GM12873 (cell line): ENCODE data around the gene NPAS3.

Source experiments
- CTCF ChIP-seq: IDR thresholded peaks from 2 replicates; pipeline ENCODE4 v1.5.1; 2012; ENCODE audit warnings: low read depth, mild to moderate bottlenecking, moderate library complexity, low read length, control low read depth; ENCODE audit not compliant: insufficient read depth; ENCODE audit errors: missing control alignments

NPAS3 gene

DNA sequence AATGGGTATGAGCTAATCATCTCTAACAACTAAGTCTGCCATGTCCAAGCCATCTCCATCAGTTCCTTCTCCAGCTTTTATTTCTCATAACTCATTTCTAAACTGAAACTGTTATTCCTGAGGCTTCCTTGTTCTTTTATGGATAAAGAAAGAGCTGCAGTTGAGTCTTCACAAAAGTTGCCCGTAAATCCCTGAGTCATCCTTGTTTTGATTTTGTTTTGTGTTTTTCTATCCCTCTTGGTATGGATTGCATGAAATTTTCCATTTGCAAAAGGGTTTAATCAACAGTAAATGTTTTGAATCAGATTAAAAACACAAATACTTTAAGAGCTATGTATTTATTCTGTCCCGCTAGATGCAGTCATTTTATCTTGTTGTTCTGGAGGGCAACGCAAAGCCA lies 721.6 kb downstream of the NPAS3 start:
- TF ChIP-seq CTCF, result no peak

- TF ChIP-seq CTCF, result no peak
Measured at GRCh38 chr14:33661101-33661500, 722.4 kb downstream of the NPAS3 start.

DNA sequence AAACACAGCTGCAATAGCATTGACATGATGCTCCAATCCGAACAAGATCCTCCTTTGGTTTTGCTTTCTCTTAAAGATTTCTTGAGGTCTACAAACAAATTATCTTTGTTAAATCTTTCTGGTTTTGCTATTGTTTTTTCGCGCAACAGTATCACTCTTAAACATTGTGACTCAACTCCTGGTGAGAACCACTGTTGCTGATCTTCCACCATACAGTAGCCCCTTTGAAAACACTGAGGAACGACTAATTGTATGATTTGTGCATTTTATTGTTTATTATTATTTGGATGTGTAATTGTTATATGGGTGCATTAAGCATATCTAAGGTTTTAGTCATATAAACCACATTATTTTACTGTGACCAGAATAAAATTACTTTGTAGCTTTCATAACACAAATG lies 729.4 kb downstream of the NPAS3 start:
- no peak for TF ChIP-seq CTCF

DNA sequence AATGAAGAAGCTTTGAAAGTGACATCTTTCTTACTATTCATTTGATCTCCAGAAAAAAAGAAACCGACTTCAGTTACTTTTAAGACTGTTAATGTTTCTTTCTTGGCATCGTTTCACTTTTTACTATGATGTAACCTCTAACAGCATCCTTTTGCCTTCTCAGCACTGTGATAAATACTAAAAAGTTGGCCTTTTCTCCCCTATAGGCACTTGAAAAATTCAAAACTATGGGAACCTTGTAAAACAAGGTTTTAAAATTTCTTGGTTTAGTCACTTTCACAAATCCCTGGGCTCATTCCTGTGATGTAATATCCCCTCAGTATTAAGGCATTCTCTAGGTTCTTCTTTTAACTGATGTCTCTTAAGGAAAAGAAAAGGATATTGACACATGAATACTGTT lies 730.4 kb downstream of the NPAS3 start:
- no peak for TF ChIP-seq CTCF

DNA sequence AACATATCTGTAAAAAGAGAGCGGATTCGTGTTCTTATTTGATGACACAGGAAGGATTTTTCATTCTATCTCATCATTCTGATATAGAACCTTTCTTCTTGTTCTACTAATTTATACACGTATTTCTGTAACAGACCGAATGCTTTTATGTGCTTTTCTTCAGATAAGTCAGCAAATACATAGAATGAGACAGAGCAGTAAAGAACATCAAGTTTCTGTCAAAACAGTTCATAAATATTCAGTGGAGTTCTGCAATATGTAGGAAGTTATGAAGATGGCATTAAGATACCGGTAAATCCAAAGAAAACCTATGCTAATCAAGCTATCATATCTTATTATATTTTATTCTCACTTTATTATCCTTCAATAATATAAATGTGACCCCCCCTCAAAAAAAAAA lies 731.6 kb downstream of the NPAS3 start:
- TF ChIP-seq CTCF, result no peak

DNA sequence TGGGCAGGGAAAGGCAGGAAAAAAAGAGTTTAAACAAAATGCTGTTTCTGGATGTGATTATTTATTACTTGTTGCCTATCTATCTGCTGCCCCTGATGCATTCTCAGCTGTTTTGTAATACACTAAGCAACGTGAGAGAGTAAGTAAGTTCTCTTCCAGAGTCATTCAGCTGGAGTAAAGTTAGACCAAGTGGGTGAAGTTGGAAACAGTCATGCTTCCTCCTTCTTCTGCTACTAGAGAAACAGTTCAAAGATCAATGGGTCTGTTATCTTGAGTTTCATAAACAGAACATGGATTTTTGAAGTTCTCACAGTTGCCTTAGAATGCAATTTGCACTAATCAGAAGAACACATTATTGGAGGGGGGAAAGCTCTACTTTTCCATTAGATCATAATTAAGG lies 732.9 kb downstream of the NPAS3 start:
- no peak for TF ChIP-seq CTCF

- TF ChIP-seq CTCF, result no peak
Measured at GRCh38 chr14:33674927-33675326, 736.2 kb downstream of the NPAS3 start.
